ENCODE results near the gene ELP6.

DNA sequence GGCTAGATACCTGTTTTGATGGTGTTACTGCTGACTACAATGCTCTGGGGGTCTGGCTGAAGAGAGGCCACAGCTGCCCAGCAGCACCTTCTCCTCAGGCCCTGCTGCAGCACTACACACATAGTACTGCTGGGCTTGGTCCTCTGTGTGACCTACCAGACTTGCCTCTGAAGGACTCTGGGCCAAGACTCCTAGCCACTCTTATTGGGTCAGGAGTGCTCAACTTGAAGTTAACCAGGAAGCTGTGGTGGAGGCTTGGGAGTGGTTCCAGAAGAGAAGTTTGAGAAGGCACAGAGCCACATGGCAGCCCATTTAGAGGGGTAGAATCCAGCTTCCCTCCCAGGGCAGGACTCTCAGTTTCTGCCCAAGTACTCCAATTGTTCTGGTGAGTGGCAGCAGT is 16.6 kb downstream of the ELP6 start:
- TF ChIP-seq, protein P1, sequence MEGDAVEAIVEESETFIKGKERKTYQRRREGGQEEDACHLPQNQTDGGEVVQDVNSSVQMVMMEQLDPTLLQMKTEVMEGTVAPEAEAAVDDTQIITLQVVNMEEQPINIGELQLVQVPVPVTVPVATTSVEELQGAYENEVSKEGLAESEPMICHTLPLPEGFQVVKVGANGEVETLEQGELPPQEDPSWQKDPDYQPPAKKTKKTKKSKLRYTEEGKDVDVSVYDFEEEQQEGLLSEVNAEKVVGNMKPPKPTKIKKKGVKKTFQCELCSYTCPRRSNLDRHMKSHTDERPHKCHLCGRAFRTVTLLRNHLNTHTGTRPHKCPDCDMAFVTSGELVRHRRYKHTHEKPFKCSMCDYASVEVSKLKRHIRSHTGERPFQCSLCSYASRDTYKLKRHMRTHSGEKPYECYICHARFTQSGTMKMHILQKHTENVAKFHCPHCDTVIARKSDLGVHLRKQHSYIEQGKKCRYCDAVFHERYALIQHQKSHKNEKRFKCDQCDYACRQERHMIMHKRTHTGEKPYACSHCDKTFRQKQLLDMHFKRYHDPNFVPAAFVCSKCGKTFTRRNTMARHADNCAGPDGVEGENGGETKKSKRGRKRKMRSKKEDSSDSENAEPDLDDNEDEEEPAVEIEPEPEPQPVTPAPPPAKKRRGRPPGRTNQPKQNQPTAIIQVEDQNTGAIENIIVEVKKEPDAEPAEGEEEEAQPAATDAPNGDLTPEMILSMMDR (IDR thresholded peaks at IDR 0.05) = no peak
- no peak for TF ChIP-seq POLR2A (IDR thresholded peaks at IDR 0.05)

Measured in breast epithelium (tissue), 3 donors.